Measurements from ENCODE around the gene BRWD1. TPM values are rescaled to one million over a fixed set of nuclear protein-coding genes. Genes with fewer than 3 reads are reported as not detected.

The BRWD1 gene
- total and polyA plus RNA-seq, 2 of the 13 experiments (the other 11 are each of a cell fraction or from before 2014, with no cell fraction given) = 13.9 to 28.0 TPM

DNA sequence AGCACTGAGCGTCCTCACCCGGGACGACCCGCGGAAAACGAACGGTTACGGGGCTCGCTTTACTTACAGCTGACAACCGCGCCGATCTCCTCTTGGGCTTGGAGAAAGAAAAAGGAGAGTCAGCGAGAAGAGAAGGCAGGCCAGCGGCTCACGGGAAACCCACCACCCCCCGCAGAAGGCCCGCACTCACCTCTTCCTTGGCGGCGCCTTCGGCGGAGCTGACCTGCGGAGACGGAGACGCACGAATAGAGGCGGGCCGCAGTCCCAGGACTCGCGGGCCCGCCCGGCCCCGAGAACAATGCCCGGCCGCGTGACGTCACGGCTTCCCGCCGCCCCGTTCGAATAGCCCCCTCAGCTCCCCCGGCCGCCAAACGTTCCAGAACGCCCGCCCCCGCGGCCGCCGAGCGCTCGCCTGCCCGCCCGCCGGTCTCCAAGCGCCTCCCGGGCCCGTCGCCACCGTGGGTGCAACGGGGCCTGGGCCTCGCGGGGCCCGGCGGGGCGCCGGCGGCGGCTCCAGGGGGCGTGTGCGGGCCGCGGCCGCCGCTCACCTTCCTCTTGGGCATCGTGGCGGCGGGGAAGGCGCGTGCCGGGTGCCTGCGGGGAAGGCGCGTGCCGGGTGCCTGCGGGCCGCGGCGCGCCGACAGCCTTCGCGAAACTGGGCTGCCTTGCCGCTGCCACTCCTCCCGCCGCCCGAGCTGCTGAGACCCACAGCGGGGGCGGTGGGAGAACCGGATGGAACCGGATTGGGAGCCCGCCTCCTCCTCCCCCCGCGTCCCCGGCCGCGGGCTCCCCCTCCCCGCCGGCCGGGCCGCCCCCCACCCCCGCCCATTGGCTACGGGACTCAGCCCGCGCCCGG, 35.2 kb upstream of the BRWD1 start, which contains the start of gene HMGN1 (continued):
- TF ChIP-seq TBX3 (IDR thresholded peaks at IDR 0.05; ENCODE audit: borderline replicate concordance) = no peak
- TF ChIP-seq CC2D1A (CRISPR knock-in tag; IDR thresholded peaks at IDR 0.05) = no peak
- TF ChIP-seq, protein P1, sequence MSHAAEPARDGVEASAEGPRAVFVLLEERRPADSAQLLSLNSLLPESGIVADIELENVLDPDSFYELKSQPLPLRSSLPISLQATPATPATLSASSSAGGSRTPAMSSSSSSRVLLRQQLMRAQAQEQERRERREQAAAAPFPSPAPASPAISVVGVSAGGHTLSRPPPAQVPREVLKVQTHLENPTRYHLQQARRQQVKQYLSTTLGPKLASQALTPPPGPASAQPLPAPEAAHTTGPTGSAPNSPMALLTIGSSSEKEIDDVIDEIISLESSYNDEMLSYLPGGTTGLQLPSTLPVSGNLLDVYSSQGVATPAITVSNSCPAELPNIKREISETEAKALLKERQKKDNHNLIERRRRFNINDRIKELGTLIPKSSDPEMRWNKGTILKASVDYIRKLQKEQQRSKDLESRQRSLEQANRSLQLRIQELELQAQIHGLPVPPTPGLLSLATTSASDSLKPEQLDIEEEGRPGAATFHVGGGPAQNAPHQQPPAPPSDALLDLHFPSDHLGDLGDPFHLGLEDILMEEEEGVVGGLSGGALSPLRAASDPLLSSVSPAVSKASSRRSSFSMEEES (CRISPR knock-in tag; IDR thresholded peaks at IDR 0.05) = no peak
- TF ChIP-seq ZBTB38 (CRISPR knock-in tag; IDR thresholded peaks at IDR 0.05) = peak; percentile 35; the same call in 1 of the 2 replicates
- no peak for TF ChIP-seq CCAR2 (optimal IDR thresholded peaks at IDR 0.05; ENCODE audit: low read depth, low read length)
- TF ChIP-seq ZNF468 (CRISPR knock-in tag; IDR thresholded peaks at IDR 0.05) = no peak
- no peak for TF ChIP-seq NFE2 (CRISPR knock-in tag; IDR thresholded peaks at IDR 0.05)
- TF ChIP-seq, protein P2, sequence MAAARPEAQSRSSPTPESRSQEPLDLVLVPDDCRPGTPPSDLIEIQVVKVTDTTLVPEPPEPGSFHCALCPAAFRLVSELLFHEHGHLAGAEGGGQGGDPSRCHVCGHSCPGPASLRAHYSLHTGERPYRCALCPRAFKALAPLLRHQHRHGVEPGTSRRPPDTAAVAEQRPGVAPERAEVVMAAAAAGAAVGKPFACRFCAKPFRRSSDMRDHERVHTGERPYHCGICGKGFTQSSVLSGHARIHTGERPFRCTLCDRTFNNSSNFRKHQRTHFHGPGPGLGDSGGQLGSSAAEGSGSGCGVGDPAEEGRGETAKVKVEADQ (CRISPR knock-in tag; IDR thresholded peaks at IDR 0.05; ENCODE audit: borderline replicate concordance) = 0 out of 2 replicates have a peak, but pooled peaks have one; percentile 9
- TF ChIP-seq RAD21 (CRISPR knock-in tag; IDR thresholded peaks at IDR 0.05) = peak; percentile 47; the same call in 1 of the 2 replicates
- 0 out of 2 replicates have a peak, but pooled peaks have one; percentile 32 for TF ChIP-seq ZNF329 (CRISPR knock-in tag; IDR thresholded peaks at IDR 0.05; ENCODE audit: low read depth)
- no peak for TF ChIP-seq KDM1A (CRISPR knock-in tag; IDR thresholded peaks at IDR 0.05)
- no peak for TF ChIP-seq ZNF20 (CRISPR knock-in tag; IDR thresholded peaks at IDR 0.05)
- TF ChIP-seq, protein P3, sequence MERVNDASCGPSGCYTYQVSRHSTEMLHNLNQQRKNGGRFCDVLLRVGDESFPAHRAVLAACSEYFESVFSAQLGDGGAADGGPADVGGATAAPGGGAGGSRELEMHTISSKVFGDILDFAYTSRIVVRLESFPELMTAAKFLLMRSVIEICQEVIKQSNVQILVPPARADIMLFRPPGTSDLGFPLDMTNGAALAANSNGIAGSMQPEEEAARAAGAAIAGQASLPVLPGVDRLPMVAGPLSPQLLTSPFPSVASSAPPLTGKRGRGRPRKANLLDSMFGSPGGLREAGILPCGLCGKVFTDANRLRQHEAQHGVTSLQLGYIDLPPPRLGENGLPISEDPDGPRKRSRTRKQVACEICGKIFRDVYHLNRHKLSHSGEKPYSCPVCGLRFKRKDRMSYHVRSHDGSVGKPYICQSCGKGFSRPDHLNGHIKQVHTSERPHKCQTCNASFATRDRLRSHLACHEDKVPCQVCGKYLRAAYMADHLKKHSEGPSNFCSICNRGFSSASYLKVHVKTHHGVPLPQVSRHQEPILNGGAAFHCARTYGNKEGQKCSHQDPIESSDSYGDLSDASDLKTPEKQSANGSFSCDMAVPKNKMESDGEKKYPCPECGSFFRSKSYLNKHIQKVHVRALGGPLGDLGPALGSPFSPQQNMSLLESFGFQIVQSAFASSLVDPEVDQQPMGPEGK (CRISPR knock-in tag; IDR thresholded peaks at IDR 0.05) = peak; percentile 79; the same call in 1 of the 2 replicates
- TF ChIP-seq, protein P4, sequence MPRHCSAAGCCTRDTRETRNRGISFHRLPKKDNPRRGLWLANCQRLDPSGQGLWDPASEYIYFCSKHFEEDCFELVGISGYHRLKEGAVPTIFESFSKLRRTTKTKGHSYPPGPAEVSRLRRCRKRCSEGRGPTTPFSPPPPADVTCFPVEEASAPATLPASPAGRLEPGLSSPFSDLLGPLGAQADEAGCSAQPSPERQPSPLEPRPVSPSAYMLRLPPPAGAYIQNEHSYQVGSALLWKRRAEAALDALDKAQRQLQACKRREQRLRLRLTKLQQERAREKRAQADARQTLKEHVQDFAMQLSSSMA (CRISPR knock-in tag; IDR thresholded peaks at IDR 0.05) = no peak
- TF ChIP-seq, protein P5, sequence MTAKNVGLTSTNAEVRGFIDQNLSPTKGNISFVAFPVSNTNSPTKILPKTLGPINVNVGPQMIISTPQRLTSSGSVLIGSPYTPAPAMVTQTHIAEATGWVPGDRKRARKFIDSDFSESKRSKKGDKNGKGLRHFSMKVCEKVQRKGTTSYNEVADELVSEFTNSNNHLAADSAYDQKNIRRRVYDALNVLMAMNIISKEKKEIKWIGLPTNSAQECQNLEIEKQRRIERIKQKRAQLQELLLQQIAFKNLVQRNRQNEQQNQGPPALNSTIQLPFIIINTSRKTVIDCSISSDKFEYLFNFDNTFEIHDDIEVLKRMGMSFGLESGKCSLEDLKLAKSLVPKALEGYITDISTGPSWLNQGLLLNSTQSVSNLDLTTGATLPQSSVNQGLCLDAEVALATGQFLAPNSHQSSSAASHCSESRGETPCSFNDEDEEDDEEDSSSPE (CRISPR knock-in tag; IDR thresholded peaks at IDR 0.05) = 0 out of 2 replicates have a peak, but pooled peaks have one; percentile 33
- TF ChIP-seq, protein P6, sequence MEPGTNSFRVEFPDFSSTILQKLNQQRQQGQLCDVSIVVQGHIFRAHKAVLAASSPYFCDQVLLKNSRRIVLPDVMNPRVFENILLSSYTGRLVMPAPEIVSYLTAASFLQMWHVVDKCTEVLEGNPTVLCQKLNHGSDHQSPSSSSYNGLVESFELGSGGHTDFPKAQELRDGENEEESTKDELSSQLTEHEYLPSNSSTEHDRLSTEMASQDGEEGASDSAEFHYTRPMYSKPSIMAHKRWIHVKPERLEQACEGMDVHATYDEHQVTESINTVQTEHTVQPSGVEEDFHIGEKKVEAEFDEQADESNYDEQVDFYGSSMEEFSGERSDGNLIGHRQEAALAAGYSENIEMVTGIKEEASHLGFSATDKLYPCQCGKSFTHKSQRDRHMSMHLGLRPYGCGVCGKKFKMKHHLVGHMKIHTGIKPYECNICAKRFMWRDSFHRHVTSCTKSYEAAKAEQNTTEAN (CRISPR knock-in tag; conservative IDR thresholded peaks at IDR 0.05) = no peak
